ENCODE data around the gene CASR. TPM values are rescaled to one million over a fixed set of nuclear protein-coding genes. Genes with fewer than 3 reads are reported as not detected.

The CASR gene
- total RNA-seq, 1 donor from 2014 or later = not detected

GRCh38 chr3:122246199-122246598 lies 62.7 kb downstream of the CASR start:
- no peaks in the 10 kb centered on the region for H3K27me3 Mint-ChIP-seq (ENCODE audit: unreplicated experiment)
- no peak overlapping the region for H3K4me3 Mint-ChIP-seq (ENCODE audit: unreplicated experiment)
- H3K36me3 Mint-ChIP-seq (ENCODE audit: unreplicated experiment) = no peaks in the 10 kb centered on the region
- H3K27ac Mint-ChIP-seq (ENCODE audit: unreplicated experiment) = no peak overlapping the region
- DNase-seq = no peak
- peaks cover 2% of the 10 kb centered on the region for H3K4me1 Mint-ChIP-seq (ENCODE audit: low read depth, unreplicated experiment)
- TF ChIP-seq, protein P1, sequence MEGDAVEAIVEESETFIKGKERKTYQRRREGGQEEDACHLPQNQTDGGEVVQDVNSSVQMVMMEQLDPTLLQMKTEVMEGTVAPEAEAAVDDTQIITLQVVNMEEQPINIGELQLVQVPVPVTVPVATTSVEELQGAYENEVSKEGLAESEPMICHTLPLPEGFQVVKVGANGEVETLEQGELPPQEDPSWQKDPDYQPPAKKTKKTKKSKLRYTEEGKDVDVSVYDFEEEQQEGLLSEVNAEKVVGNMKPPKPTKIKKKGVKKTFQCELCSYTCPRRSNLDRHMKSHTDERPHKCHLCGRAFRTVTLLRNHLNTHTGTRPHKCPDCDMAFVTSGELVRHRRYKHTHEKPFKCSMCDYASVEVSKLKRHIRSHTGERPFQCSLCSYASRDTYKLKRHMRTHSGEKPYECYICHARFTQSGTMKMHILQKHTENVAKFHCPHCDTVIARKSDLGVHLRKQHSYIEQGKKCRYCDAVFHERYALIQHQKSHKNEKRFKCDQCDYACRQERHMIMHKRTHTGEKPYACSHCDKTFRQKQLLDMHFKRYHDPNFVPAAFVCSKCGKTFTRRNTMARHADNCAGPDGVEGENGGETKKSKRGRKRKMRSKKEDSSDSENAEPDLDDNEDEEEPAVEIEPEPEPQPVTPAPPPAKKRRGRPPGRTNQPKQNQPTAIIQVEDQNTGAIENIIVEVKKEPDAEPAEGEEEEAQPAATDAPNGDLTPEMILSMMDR (IDR thresholded peaks at IDR 0.05; ENCODE audit: partially characterized antibody, unreplicated experiment) = no peak
- no peaks in the 10 kb centered on the region for H3K9me3 Mint-ChIP-seq (ENCODE audit: unreplicated experiment)

DNA sequence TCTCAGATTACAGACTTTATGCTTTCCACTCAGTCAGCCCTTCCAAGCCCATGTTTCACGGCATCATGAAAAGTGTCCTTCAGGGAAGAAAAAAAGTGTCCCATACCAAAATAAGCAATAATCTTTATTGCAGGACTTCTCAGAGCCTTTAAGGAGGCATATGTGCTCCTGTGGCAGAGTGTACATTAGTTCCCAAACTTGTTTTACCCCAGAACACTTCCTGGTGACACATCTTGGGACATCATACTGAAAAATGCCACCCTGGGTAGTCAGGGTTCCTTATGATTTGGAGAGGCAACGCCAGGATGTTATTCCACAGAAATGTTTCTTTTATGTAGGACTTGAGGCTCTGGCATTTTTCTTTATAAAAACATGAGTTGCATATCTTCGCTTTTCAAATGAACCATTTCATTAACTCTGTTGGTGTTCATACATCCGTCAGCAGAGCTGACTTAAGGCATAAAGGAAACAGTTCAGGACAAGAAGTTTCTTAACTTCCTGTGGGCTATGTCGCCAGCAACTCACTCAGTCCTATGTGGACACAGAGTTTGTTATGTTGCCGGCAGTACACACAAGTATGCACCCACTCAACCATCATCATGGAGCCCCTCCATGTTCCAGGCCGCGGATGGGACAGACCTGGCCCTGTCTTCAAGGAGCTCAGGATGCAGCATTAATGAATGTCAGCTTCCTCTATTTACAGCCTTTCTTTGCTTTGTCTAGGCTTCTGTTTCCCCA lies 63.8 kb downstream of the CASR start:
- TF ChIP-seq, protein P1 (IDR thresholded peaks at IDR 0.05; ENCODE audit: partially characterized antibody, unreplicated experiment) = no peak
- Mint-ChIP-seq H3K4me3 (ENCODE audit: unreplicated experiment) (no peak overlapping the region), H3K9me3 (ENCODE audit: unreplicated experiment) (no peaks in the 10 kb centered on the region), H3K27ac (ENCODE audit: unreplicated experiment) (no peak overlapping the region), H3K4me1 (ENCODE audit: low read depth, unreplicated experiment) (peaks cover 2% of the 10 kb centered on the region), H3K36me3 (ENCODE audit: unreplicated experiment) (no peaks in the 10 kb centered on the region), H3K27me3 (ENCODE audit: unreplicated experiment) (no peaks in the 10 kb centered on the region)
- DNase-seq = no peak

GRCh38 chr3:122247825-122248185 lies 64.3 kb downstream of the CASR start:
- H3K36me3 Mint-ChIP-seq (ENCODE audit: unreplicated experiment) = no peaks in the 10 kb centered on the region
- no peaks in the 10 kb centered on the region for H3K9me3 Mint-ChIP-seq (ENCODE audit: unreplicated experiment)
- no peaks in the 10 kb centered on the region for H3K27me3 Mint-ChIP-seq (ENCODE audit: unreplicated experiment)
- DNase-seq = no peak
- peaks cover 2% of the 10 kb centered on the region for H3K4me1 Mint-ChIP-seq (ENCODE audit: low read depth, unreplicated experiment)
- TF ChIP-seq, protein P1 (IDR thresholded peaks at IDR 0.05; ENCODE audit: partially characterized antibody, unreplicated experiment) = no peak
- no peak overlapping the region for H3K4me3 Mint-ChIP-seq (ENCODE audit: unreplicated experiment)
- H3K27ac Mint-ChIP-seq (ENCODE audit: unreplicated experiment) = no peak overlapping the region

- TF ChIP-seq, protein P1 (IDR thresholded peaks at IDR 0.05; ENCODE audit: partially characterized antibody, unreplicated experiment) = no peak
- no peak for DNase-seq
- Mint-ChIP-seq H3K27ac (ENCODE audit: unreplicated experiment) (no peak overlapping the region), H3K36me3 (ENCODE audit: unreplicated experiment) (no peaks in the 10 kb centered on the region), H3K4me1 (ENCODE audit: low read depth, unreplicated experiment) (peaks cover 2% of the 10 kb centered on the region), H3K27me3 (ENCODE audit: unreplicated experiment) (no peaks in the 10 kb centered on the region), H3K4me3 (ENCODE audit: unreplicated experiment) (no peak overlapping the region), H3K9me3 (ENCODE audit: unreplicated experiment) (no peaks in the 10 kb centered on the region)
Measured at GRCh38 chr3:122251428-122251827, 68.0 kb downstream of the CASR start.

GRCh38 chr3:122253581-122253980 lies 70.1 kb downstream of the CASR start:
- no peak overlapping the region for H3K27ac Mint-ChIP-seq (ENCODE audit: unreplicated experiment)
- no peak for DNase-seq
- H3K4me1 Mint-ChIP-seq (ENCODE audit: low read depth, unreplicated experiment) = no peaks in the 10 kb centered on the region
- no peaks in the 10 kb centered on the region for H3K36me3 Mint-ChIP-seq (ENCODE audit: unreplicated experiment)
- TF ChIP-seq, protein P1 (IDR thresholded peaks at IDR 0.05; ENCODE audit: partially characterized antibody, unreplicated experiment) = no peak
- H3K9me3 Mint-ChIP-seq (ENCODE audit: unreplicated experiment) = no peaks in the 10 kb centered on the region
- no peaks in the 10 kb centered on the region for H3K27me3 Mint-ChIP-seq (ENCODE audit: unreplicated experiment)
- no peak overlapping the region for H3K4me3 Mint-ChIP-seq (ENCODE audit: unreplicated experiment)
